Stimulated activated CD4-positive, alpha-beta T cell treated with anti-CD3 and anti-CD28 coated beads, Interleukin-4, amount 100 ng/mL, for 4 hours (primary cell): ENCODE data around the gene FAM180A.
"Not testable (repeated sequence)": the region's sequence is repeated elsewhere in the genome, so short reads cannot be mapped to it uniquely, and the experiment has no call there.

ENCODE experiments used
- DNase-seq, 2 experiments: peaks; one replicate each; pipeline ENCODE4 v3.0.0-alpha.2; 2020

Gene FAM180A

GRCh38 chr7:135770139-135770710 lies 21.6 kb upstream of the FAM180A start:
- no peak for DNase-seq

- no peak for DNase-seq
Measured at GRCh38 chr7:135769005-135769802, 20.6 kb upstream of the FAM180A start.

- DNase-seq = no peak
Measured at GRCh38 chr7:135768467-135768866, 19.9 kb upstream of the FAM180A start.

GRCh38 chr7:135768064-135768463 lies 19.5 kb upstream of the FAM180A start:
- DNase-seq = no peak

- DNase-seq = no peak
Measured at GRCh38 chr7:135763261-135763660, 14.6 kb upstream of the FAM180A start.

- no peak for DNase-seq
Measured at GRCh38 chr7:135761751-135762488, 13.3 kb upstream of the FAM180A start.

- DNase-seq = no peak
Measured at GRCh38 chr7:135759532-135759931, 10.9 kb upstream of the FAM180A start.

- no peak for DNase-seq
Measured at GRCh38 chr7:135758531-135758932, 9.9 kb upstream of the FAM180A start.

- no peak for DNase-seq
Measured at GRCh38 chr7:135757719-135758411, 9.3 kb upstream of the FAM180A start.

GRCh38 chr7:135756191-135756590 lies 7.6 kb upstream of the FAM180A start:
- no peak for DNase-seq

GRCh38 chr7:135755351-135755753 lies 6.7 kb upstream of the FAM180A start:
- DNase-seq = no peak

GRCh38 chr7:135753616-135754413 lies 5.2 kb upstream of the FAM180A start:
- DNase-seq = no peak

GRCh38 chr7:135747366-135747765 lies 1.2 kb downstream of the FAM180A start:
- no peak for DNase-seq

GRCh38 chr7:135745703-135746312 lies 2.8 kb downstream of the FAM180A start:
- DNase-seq = no peak

- DNase-seq = no peak
Measured at GRCh38 chr7:135744938-135745702, 3.5 kb downstream of the FAM180A start.

GRCh38 chr7:135743907-135744731 lies 4.5 kb downstream of the FAM180A start:
- DNase-seq = no peak

GRCh38 chr7:135742371-135742770 lies 6.2 kb downstream of the FAM180A start:
- no peak for DNase-seq

- no peak for DNase-seq
Measured at GRCh38 chr7:135741905-135742304, 6.7 kb downstream of the FAM180A start.

GRCh38 chr7:135740889-135741288 lies 7.7 kb downstream of the FAM180A start:
- no peak for DNase-seq

GRCh38 chr7:135737306-135737647 lies 11.3 kb downstream of the FAM180A start:
- DNase-seq = not testable (repeated sequence)
